H9 (cell line): ENCODE data around the gene CAPN14. TPM values are rescaled to one million over a fixed set of nuclear protein-coding genes. Genes with fewer than 3 reads are reported as not detected.

Experiments
- DNase-seq: peaks from one replicate; pipeline ENCODE4 v3.0.0-alpha.2; 2017
- H2AFZ ChIP-seq: one replicate; pipeline ENCODE4 v1.6.1; 2013; ENCODE audit warnings: mild to moderate bottlenecking, low read length, control low read depth, moderate library complexity
- H2AK5ac ChIP-seq: 2 replicates; pipeline ENCODE4 v1.6.1; 2013; ENCODE audit warnings: low read length, control low read depth, mixed read lengths; ENCODE audit not compliant: insufficient read length
- H2BK120ac ChIP-seq: one replicate; pipeline ENCODE4 v1.6.1; 2013; ENCODE audit warnings: low read depth, mild to moderate bottlenecking, low read length, control low read depth, inconsistent platforms; ENCODE audit not compliant: poor library complexity, severe bottlenecking
- H2BK12ac ChIP-seq: 2 replicates; pipeline ENCODE4 v1.6.1; 2013; ENCODE audit warnings: low read length, control low read depth, mixed read lengths, low read depth; ENCODE audit not compliant: insufficient read length
- H2BK15ac ChIP-seq: 2 replicates; pipeline ENCODE4 v1.6.1; 2013; ENCODE audit warnings: low read depth, low read length, control low read depth
- H2BK20ac ChIP-seq: one replicate; pipeline ENCODE4 v1.6.1; 2013; ENCODE audit warnings: low read depth, mild to moderate bottlenecking, low read length, control low read depth, inconsistent platforms; ENCODE audit not compliant: poor library complexity, severe bottlenecking
- H2BK5ac ChIP-seq: 2 replicates; pipeline ENCODE4 v1.6.1; 2013; ENCODE audit warnings: low read length, control low read depth, mixed read lengths; ENCODE audit not compliant: insufficient read length
- H3K14ac ChIP-seq: 2 replicates; pipeline ENCODE4 v1.6.1; 2013; ENCODE audit warnings: low read length, control low read depth; ENCODE audit not compliant: insufficient read depth
- H3K18ac ChIP-seq: 2 replicates; pipeline ENCODE4 v1.6.1; 2013; ENCODE audit warnings: low read depth, mild to moderate bottlenecking, mixed read lengths, low read length, control low read depth; ENCODE audit not compliant: insufficient read length
- H3K23ac ChIP-seq: 2 replicates; pipeline ENCODE4 v1.6.1; 2013; ENCODE audit warnings: low read length, control low read depth, mixed read lengths, low read depth; ENCODE audit not compliant: insufficient read length
- H3K23me2 ChIP-seq: 2 replicates; pipeline ENCODE4 v1.6.1; 2013; ENCODE audit warnings: low read depth, mild to moderate bottlenecking, mixed read lengths, low read length, control low read depth; ENCODE audit not compliant: insufficient read length, poor library complexity, severe bottlenecking
- H3K27ac ChIP-seq: 2 replicates; pipeline ENCODE4 v1.5.1; 2013; ENCODE audit warnings: low read length, control low read depth, mixed read lengths, low read depth; ENCODE audit not compliant: insufficient read length
- H3K27me3 ChIP-seq: 2 replicates; pipeline ENCODE4 v1.6.1; 2013; ENCODE audit warnings: low read length, control low read depth, inconsistent platforms; ENCODE audit not compliant: insufficient read depth
- H3K4ac ChIP-seq: 2 replicates; pipeline ENCODE4 v1.6.1; 2013; ENCODE audit warnings: low read depth, mild to moderate bottlenecking, control low read depth, inconsistent platforms, low read length, moderate library complexity
- H3K4me1 ChIP-seq: 2 replicates; pipeline ENCODE4 v1.6.1; 2013; ENCODE audit warnings: low read length, control low read depth, inconsistent platforms; ENCODE audit not compliant: insufficient read depth
- H3K4me2 ChIP-seq: 2 replicates; pipeline ENCODE4 v1.6.1; 2013; ENCODE audit warnings: low read length, control low read depth, mixed read lengths; ENCODE audit not compliant: insufficient read length, insufficient read depth
- H3K56ac ChIP-seq: 2 replicates; pipeline ENCODE4 v1.6.1; 2013; ENCODE audit warnings: low read depth, mild to moderate bottlenecking, mixed read lengths, low read length, control low read depth; ENCODE audit not compliant: insufficient read length
- H3K79me1 ChIP-seq: 2 replicates; pipeline ENCODE4 v1.6.1; 2013; ENCODE audit warnings: low read depth, mild to moderate bottlenecking, moderate library complexity, low read length, control low read depth, inconsistent platforms; ENCODE audit not compliant: insufficient read depth, poor library complexity, severe bottlenecking
- H3K79me2 ChIP-seq: 2 replicates; pipeline ENCODE4 v1.6.1; 2013; ENCODE audit warnings: low read length, control low read depth, inconsistent platforms; ENCODE audit not compliant: insufficient read depth
- H3K9ac ChIP-seq: 2 replicates; pipeline ENCODE4 v1.6.1; 2013; ENCODE audit warnings: low read length, control low read depth, mixed read lengths; ENCODE audit not compliant: insufficient read length; ENCODE audit errors: extremely low read depth
- H3K9me3 ChIP-seq: one replicate; pipeline ENCODE4 v1.6.1; 2013; ENCODE audit warnings: low read depth, low read length, inconsistent platforms; ENCODE audit not compliant: control insufficient read depth
- H3T11ph ChIP-seq: one replicate; pipeline ENCODE4 v1.6.1; 2013; ENCODE audit warnings: mild to moderate bottlenecking, low read length, control low read depth, inconsistent platforms
- H4K20me1 ChIP-seq: one replicate; pipeline ENCODE4 v1.6.1; 2013; ENCODE audit not compliant: control insufficient read depth, insufficient read length, insufficient read depth
- H4K5ac ChIP-seq: 2 replicates; pipeline ENCODE4 v1.6.1; 2013; ENCODE audit warnings: low read depth, mild to moderate bottlenecking, mixed read lengths, low read length, control low read depth; ENCODE audit not compliant: insufficient read length
- H4K8ac ChIP-seq: replicated peaks from 2 replicates; pipeline ENCODE4 v1.6.1; 2013; ENCODE audit warnings: low read length, control low read depth, mixed read lengths, low read depth; ENCODE audit not compliant: insufficient read length
- H4K91ac ChIP-seq: 2 replicates; pipeline ENCODE4 v1.6.1; 2013; ENCODE audit warnings: low read depth, mild to moderate bottlenecking, moderate library complexity, mixed read lengths, low read length, control low read depth; ENCODE audit not compliant: insufficient read length
- H3K27ac Mint-ChIP-seq, 3 experiments: 2 replicates in 2 of 3; 3 replicates in 1 of 3; pipeline ENCODE4 v1.8.0; 2020 to 2021; ENCODE audit warnings: mixed read lengths in 3 of 3, mild to moderate bottlenecking in 1 of 3, moderate library complexity in 1 of 3
- H3K27me3 Mint-ChIP-seq: 2 replicates; pipeline ENCODE4 v1.8.0; 2021; ENCODE audit warnings: low read depth, mild to moderate bottlenecking, moderate library complexity, mixed read lengths
- H3K36me3 Mint-ChIP-seq, 3 experiments: 2 replicates in 2 of 3; 3 replicates in 1 of 3; pipeline ENCODE4 v1.8.0; 2020 to 2021; ENCODE audit warnings: low read depth in 3 of 3, mixed read lengths in 3 of 3; ENCODE audit not compliant: insufficient read depth in 1 of 3
- H3K4me1 Mint-ChIP-seq, 2 experiments: 2 replicates each; pipeline ENCODE4 v1.8.0; 2020; ENCODE audit warnings: mixed read lengths in 2 of 2
- H3K4me3 Mint-ChIP-seq, 2 experiments: 2 replicates in 1 of 2; 3 replicates in 1 of 2; pipeline ENCODE4 v1.8.0; 2020 to 2021; ENCODE audit warnings: mild to moderate bottlenecking in 2 of 2, mixed read lengths in 2 of 2, moderate library complexity in 1 of 2
- H3K9me3 Mint-ChIP-seq, 2 experiments: 2 replicates in 1 of 2; 3 replicates in 1 of 2; pipeline ENCODE4 v1.8.0; 2020; ENCODE audit warnings: mild to moderate bottlenecking in 2 of 2, mixed read lengths in 2 of 2, moderate library complexity in 1 of 2
- WGBS: extraction: QIAGEN DNeasy Blood & Tissue Kit; methylation state at CpG from one replicate; pipeline ENCODE4 v1.1.7; 2013; ENCODE audit warnings: missing lambda C conversion rate, low lambda C conversion rate, mixed read lengths; ENCODE audit not compliant: insufficient read length; ENCODE audit errors: extremely low coverage; 5-methylcytosine and 5-hydroxymethylcytosine counted together
- total RNA-seq: library from RNA; stranded (reverse); gene quantifications from 2 replicates; pipeline ENCODE4 v1.2.1, GENCODE V29; 2021
- TF ChIP-seq, protein P1 (sequence below): fragments of 200-600 bp; sonication (generic); conservative IDR thresholded peaks from 3 replicates; pipeline ENCODE4 v1.8.0; 2021; ENCODE audit warnings: antibody characterized with exemption, mild to moderate bottlenecking

The CAPN14 gene
- total RNA-seq, 1 experiment from 2014 or later = 0.09 TPM

DNA sequence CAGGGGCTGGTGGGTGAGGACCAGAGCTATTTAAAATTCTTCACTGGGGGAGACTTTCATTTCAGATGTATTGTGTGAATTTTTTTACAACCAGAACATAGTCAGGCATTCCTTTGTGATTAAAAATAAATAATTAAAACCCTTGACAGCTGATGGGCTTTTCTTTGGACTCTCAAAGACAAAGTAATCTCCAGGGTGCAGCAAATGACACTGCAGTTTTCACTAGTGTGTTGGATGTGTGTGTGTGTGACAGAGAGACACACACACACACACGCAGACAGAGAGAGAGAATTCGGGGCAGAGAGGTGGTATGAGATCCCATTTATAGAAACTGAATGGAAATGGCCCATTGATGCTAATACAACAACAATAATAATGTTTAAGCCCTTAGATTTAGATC, 68.8 kb downstream of the CAPN14 start:
- no peaks in the 10 kb centered on the region for H3K23me2 ChIP-seq
- H4K91ac ChIP-seq = no peak overlapping the region
- H3K27ac ChIP-seq = no peak overlapping the region
- no peak overlapping the region for H3K27ac Mint-ChIP-seq
- H2AK5ac ChIP-seq = no peak overlapping the region
- no peak overlapping the region for H2BK120ac ChIP-seq
- H2BK20ac ChIP-seq = no peak overlapping the region
- no peaks in the 10 kb centered on the region for H3K79me2 ChIP-seq
- no peak overlapping the region for H3K4me3 Mint-ChIP-seq
- no peaks in the 10 kb centered on the region for H3K9me3 ChIP-seq
- no peak overlapping the region for H2BK5ac ChIP-seq
- H4K8ac ChIP-seq = no peak overlapping the region
- no peaks in the 10 kb centered on the region for H3K27me3 ChIP-seq
- DNase-seq = no peak
- no peaks in the 10 kb centered on the region for H3K79me1 ChIP-seq
- TF ChIP-seq, protein P1, sequence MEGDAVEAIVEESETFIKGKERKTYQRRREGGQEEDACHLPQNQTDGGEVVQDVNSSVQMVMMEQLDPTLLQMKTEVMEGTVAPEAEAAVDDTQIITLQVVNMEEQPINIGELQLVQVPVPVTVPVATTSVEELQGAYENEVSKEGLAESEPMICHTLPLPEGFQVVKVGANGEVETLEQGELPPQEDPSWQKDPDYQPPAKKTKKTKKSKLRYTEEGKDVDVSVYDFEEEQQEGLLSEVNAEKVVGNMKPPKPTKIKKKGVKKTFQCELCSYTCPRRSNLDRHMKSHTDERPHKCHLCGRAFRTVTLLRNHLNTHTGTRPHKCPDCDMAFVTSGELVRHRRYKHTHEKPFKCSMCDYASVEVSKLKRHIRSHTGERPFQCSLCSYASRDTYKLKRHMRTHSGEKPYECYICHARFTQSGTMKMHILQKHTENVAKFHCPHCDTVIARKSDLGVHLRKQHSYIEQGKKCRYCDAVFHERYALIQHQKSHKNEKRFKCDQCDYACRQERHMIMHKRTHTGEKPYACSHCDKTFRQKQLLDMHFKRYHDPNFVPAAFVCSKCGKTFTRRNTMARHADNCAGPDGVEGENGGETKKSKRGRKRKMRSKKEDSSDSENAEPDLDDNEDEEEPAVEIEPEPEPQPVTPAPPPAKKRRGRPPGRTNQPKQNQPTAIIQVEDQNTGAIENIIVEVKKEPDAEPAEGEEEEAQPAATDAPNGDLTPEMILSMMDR = no peak
- no peaks in the 10 kb centered on the region for H4K20me1 ChIP-seq
- H2BK12ac ChIP-seq = no peak overlapping the region
- H3K4me2 ChIP-seq = no peak overlapping the region
- H3T11ph ChIP-seq = no peak overlapping the region
- H3K9ac ChIP-seq = no peak overlapping the region
- H3K4ac ChIP-seq = no peak overlapping the region
- peaks cover 7 to 8% of the 10 kb centered on the region in 2 experiments for H3K4me1 Mint-ChIP-seq
- no peaks in the 10 kb centered on the region for H3K9me3 Mint-ChIP-seq
- H2AFZ ChIP-seq = no peak overlapping the region
- no peak overlapping the region for H3K56ac ChIP-seq
- peaks cover 10% of the 10 kb centered on the region for H3K27me3 Mint-ChIP-seq
- no peak overlapping the region for H3K23ac ChIP-seq
- H3K18ac ChIP-seq = no peak overlapping the region
- peaks cover 6% of the 10 kb centered on the region; the same call in 1 of the 2 replicates for H3K4me1 ChIP-seq
- WGBS = no CpG with 5 or more reads among the region's 2 CpGs
- H3K14ac ChIP-seq = no peak overlapping the region
- H2BK15ac ChIP-seq = no peak overlapping the region
- H3K36me3 Mint-ChIP-seq = no peaks in the 10 kb centered on the region
- no peak overlapping the region for H4K5ac ChIP-seq
